Mononuclear cell (primary cell): ENCODE measurements around the gene POU4F3. TPM values are rescaled to one million over a fixed set of nuclear protein-coding genes. Genes with fewer than 3 reads are reported as not detected.

ENCODE experiments used
- total RNA-seq: library from RNA; depleted of rRNA; stranded (reverse); fragments of >200 nt; gene quantifications from one replicate; pipeline ENCODE4 v1.2.3, GENCODE V29; 2012

Gene POU4F3
- total RNA-seq, 1 donor, result 0.21 TPM

Other genes with a start within 250 kb of the POU4F3 start
- gene PLAC8L1, start 233.3 kb upstream of the POU4F3 start, total RNA-seq, result not detected
- 20.4 TPM for gene LARS1, start 156.2 kb upstream of the POU4F3 start, total RNA-seq
- 72.1 TPM for gene RBM27, start 135.2 kb upstream of the POU4F3 start, total RNA-seq
- 115 TPM for gene TCERG1, start 108.5 kb downstream of the POU4F3 start, total RNA-seq
- gene GPR151, start 177.4 kb downstream of the POU4F3 start, total RNA-seq, result not detected